Activated T-helper 17 cell treated with anti-CD3 and anti-CD28 coated beads, Interleukin-2, amount 50 U/mL, for 72 hours (primary cell): Measurements from ENCODE around the gene HIRA. TPM values are rescaled to one million over a fixed set of nuclear protein-coding genes. Genes with fewer than 3 reads are reported as not detected.

Experiments used
- ATAC-seq: fragments of 150-1000 bp; cut with Tn5 transposase; replicated peaks from 2 replicates; pipeline ENCODE4 v1.10.0; 2021; ENCODE audit warnings: mild to moderate bottlenecking, moderate library complexity
- H3K27ac Mint-ChIP-seq: one replicate; pipeline ENCODE4 v1.8.0; 2022; ENCODE audit warnings: mixed read lengths
- H3K27me3 Mint-ChIP-seq: one replicate; pipeline ENCODE4 v1.8.0; 2022; ENCODE audit warnings: mixed read lengths
- H3K36me3 Mint-ChIP-seq: one replicate; pipeline ENCODE4 v1.8.0; 2022; ENCODE audit warnings: low read depth, mild to moderate bottlenecking, mixed read lengths
- H3K4me1 Mint-ChIP-seq: one replicate; pipeline ENCODE4 v1.8.0; 2022; ENCODE audit warnings: mixed read lengths
- H3K4me3 Mint-ChIP-seq: one replicate; pipeline ENCODE4 v1.8.0; 2022; ENCODE audit warnings: mild to moderate bottlenecking, mixed read lengths
- H3K9me3 Mint-ChIP-seq: one replicate; pipeline ENCODE4 v1.8.0; 2022; ENCODE audit warnings: mixed read lengths
- total RNA-seq, 2 donors: library from RNA; stranded (reverse); gene quantifications; one replicate each; pipeline ENCODE4 v1.2.3, GENCODE V29; 2022

HIRA gene
- total RNA-seq, 2 donors from 2014 or later = 21.4 to 45.6 TPM

DNA sequence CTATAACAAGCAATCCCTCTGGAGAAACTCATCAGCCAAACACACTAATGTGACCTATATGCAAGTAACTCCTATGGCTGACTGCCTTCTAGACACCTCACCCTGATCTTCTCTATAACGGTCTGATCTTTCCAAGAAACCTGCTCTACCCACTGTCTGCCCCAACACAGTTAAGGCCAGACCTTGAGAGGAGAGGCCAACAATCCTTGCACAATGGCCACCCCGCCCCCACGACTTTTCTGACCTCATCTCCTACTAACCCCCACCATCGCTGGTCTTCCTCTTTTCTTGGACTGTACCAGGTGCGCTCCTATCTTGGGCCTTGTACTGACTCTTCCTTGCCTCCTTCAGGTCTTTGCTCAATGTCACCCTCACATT lies 12.5 kb downstream of the HIRA start:
- ATAC-seq = peak; percentile 25

GRCh38 chr22:19412923-19413322 lies 18.6 kb downstream of the HIRA start:
- ATAC-seq = no peak
- Mint-ChIP-seq H3K27ac (peak overlapping the region; percentile 66), H3K4me1 (peaks cover 17% of the 10 kb centered on the region), H3K4me3 (no peak overlapping the region), H3K9me3 (no peaks in the 10 kb centered on the region), H3K27me3 (no peaks in the 10 kb centered on the region), H3K36me3 (peaks cover 49% of the 10 kb centered on the region)

More for the DNA sequence above, 12.5 kb downstream of the HIRA start:
- peaks cover 19% of the 10 kb centered on the region for H3K36me3 Mint-ChIP-seq
- no peaks in the 10 kb centered on the region for H3K27me3 Mint-ChIP-seq
- no peaks in the 10 kb centered on the region for H3K9me3 Mint-ChIP-seq
- H3K4me3 Mint-ChIP-seq = peak overlapping the region; percentile 69
- H3K4me1 Mint-ChIP-seq = peaks cover 47% of the 10 kb centered on the region
- peak overlapping the region; percentile 84 for H3K27ac Mint-ChIP-seq

DNA sequence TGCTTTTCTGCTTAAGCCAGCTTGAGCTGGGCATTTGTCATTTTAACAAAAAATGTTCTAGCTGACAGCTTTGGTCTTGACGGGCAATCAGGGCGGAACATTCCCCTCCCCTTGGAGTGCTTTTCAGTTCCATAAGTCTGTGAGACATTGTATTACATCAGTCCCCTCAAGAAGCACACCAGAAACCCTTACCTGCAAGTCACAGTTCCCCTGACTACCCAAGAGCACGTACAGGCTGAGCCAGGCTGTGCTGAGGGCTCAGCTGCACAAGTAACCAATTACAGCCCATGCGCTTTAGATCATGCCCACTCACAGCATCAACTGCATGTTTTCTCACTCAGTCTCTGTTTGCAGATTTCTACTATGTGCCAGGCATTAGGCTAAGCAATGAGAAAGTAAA lies 19.1 kb downstream of the HIRA start:
- no peak for ATAC-seq
- Mint-ChIP-seq H3K4me1 (peaks cover 17% of the 10 kb centered on the region), H3K36me3 (peaks cover 53% of the 10 kb centered on the region), H3K9me3 (no peaks in the 10 kb centered on the region), H3K27me3 (no peaks in the 10 kb centered on the region), H3K4me3 (no peak overlapping the region), H3K27ac (peak overlapping the region; percentile 66)

GRCh38 chr22:19411690-19412045 lies 19.9 kb downstream of the HIRA start:
- ATAC-seq = no peak
- peak overlapping the region; percentile 80 for H3K27ac Mint-ChIP-seq
- peaks cover 17% of the 10 kb centered on the region for H3K4me1 Mint-ChIP-seq
- no peaks in the 10 kb centered on the region for H3K27me3 Mint-ChIP-seq
- no peak overlapping the region for H3K4me3 Mint-ChIP-seq
- no peaks in the 10 kb centered on the region for H3K9me3 Mint-ChIP-seq
- peaks cover 55% of the 10 kb centered on the region for H3K36me3 Mint-ChIP-seq

DNA sequence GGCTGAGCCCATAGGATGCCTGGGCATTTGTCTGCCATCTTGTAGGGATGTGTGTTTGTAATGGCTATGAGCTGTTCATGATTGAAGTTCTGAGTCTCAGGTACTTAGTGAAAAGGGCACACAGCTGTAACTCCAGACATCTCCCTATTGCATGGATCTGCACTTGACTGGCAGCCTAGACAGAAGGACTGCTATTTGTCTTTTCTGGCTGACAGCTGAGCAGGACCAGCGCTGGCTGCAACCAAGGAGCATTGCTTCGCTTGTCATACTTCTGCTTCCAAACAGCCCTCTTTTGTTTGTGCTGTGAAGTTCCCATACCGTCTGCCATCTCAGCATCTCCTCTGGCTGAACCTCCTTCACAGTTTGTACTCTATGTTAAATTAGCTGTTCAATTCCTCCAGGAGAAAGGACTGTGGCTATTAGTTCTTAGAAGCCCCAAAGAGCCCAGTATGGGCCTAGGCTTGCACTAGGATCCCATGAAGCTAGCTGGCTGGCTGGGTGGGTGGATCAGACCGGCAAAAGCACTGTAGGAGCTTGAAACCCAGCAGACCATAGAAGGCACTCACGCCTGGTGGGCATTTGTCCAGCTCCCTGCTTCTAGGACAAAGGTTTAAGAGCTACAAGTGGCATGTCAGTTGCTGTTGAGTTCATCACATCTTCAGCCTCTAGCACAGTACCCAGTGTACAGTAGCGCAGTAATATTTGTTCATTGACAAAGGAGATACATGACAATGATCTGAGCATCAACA lies 20.4 kb downstream of the HIRA start:
- no peak for ATAC-seq
- peaks cover 57% of the 10 kb centered on the region for H3K36me3 Mint-ChIP-seq

GRCh38 chr22:19407649-19408606 lies 23.6 kb downstream of the HIRA start:
- peaks cover 6% of the 10 kb centered on the region for H3K4me1 Mint-ChIP-seq

More for the DNA sequence above, 20.4 kb downstream of the HIRA start:
- no peak overlapping the region for H3K4me3 Mint-ChIP-seq
- no peaks in the 10 kb centered on the region for H3K27me3 Mint-ChIP-seq
- peak overlapping the region; percentile 80 for H3K27ac Mint-ChIP-seq
- no peaks in the 10 kb centered on the region for H3K9me3 Mint-ChIP-seq
- peaks cover 17% of the 10 kb centered on the region for H3K4me1 Mint-ChIP-seq

DNA sequence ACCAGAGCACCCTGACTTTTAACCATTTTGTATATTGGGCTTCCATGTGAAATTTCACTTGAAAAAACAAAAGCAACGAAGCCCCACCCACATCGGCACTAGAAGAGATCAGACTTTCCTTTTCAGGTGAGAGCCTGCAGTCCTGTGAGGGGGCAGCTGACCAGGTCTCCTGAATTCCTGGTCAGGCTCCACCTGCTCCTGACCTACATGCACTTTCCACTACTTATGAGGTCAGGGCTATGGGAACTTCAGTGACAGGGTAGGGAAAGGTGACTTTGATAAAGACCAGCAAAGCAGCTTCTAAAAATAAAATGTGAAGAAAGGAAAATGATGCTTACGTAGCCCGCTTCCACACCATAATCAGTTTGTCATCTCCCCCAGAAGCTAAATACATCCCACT lies 24.7 kb downstream of the HIRA start:
- H3K27ac Mint-ChIP-seq = no peak overlapping the region

More at GRCh38 chr22:19407649-19408606, 23.6 kb downstream of the HIRA start:
- no peak overlapping the region for H3K27ac Mint-ChIP-seq
- no peaks in the 10 kb centered on the region for H3K27me3 Mint-ChIP-seq
- no peak overlapping the region for H3K4me3 Mint-ChIP-seq
- H3K36me3 Mint-ChIP-seq = peaks cover 83% of the 10 kb centered on the region
- ATAC-seq = no peak
- no peaks in the 10 kb centered on the region for H3K9me3 Mint-ChIP-seq

GRCh38 chr22:19406281-19406811 lies 25.2 kb downstream of the HIRA start:
- no peak overlapping the region for H3K27ac Mint-ChIP-seq
- H3K27me3 Mint-ChIP-seq = no peaks in the 10 kb centered on the region
- no peaks in the 10 kb centered on the region for H3K9me3 Mint-ChIP-seq
- H3K4me1 Mint-ChIP-seq = no peaks in the 10 kb centered on the region
- ATAC-seq = no peak
- no peak overlapping the region for H3K4me3 Mint-ChIP-seq
- peaks cover 99% of the 10 kb centered on the region for H3K36me3 Mint-ChIP-seq

More for the DNA sequence above, 24.7 kb downstream of the HIRA start:
- no peaks in the 10 kb centered on the region for H3K27me3 Mint-ChIP-seq
- ATAC-seq = no peak
- peaks cover 94% of the 10 kb centered on the region for H3K36me3 Mint-ChIP-seq
- no peaks in the 10 kb centered on the region for H3K4me1 Mint-ChIP-seq
- H3K9me3 Mint-ChIP-seq = no peaks in the 10 kb centered on the region
- no peak overlapping the region for H3K4me3 Mint-ChIP-seq

DNA sequence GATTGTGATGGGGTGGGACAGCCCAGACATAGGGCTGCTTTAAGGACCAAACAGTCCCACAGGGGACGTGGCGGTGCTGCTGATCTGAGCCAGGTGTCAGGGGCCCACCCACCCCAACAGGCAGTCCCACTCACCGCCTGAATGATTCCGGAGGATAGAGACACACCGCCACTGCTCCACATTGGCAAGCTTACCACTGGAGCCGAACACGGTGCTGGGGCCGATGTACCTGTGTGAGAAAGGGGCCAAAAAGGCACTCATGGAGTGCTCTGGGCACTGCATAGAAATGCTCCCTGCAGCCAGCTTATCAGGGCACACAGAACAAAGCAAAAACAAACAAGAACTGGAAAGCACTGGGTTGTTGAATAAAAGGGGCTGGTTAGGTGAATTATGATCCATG lies 25.9 kb downstream of the HIRA start:
- Mint-ChIP-seq H3K27ac (no peak overlapping the region), H3K36me3 (peaks cover 99% of the 10 kb centered on the region), H3K4me1 (no peaks in the 10 kb centered on the region), H3K4me3 (no peak overlapping the region), H3K9me3 (no peaks in the 10 kb centered on the region), H3K27me3 (no peaks in the 10 kb centered on the region)
- no peak for ATAC-seq

DNA sequence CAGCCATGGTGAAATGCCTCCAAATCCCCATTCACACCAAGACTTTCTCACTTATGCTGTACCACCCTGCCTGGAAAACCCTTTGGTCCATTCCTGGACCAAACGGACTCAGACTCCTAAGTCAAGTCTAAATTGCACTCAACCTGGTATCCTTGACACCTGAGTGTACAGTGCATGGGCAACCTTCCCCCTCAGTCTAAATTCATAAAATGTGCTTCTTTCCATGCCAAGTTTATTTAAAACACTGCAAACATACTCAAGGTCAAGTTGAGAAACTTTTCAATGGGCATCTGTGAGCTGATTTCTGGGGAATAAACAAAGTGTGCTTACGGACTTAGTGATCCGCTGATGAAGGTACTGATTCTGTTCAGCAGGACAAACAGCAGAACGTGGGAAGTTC lies 26.4 kb downstream of the HIRA start:
- H3K27me3 Mint-ChIP-seq = no peaks in the 10 kb centered on the region
- no peak for ATAC-seq
- peaks cover 99% of the 10 kb centered on the region for H3K36me3 Mint-ChIP-seq
- H3K9me3 Mint-ChIP-seq = no peaks in the 10 kb centered on the region
- H3K27ac Mint-ChIP-seq = peak overlapping the region; percentile 10
- no peaks in the 10 kb centered on the region for H3K4me1 Mint-ChIP-seq
- H3K4me3 Mint-ChIP-seq = no peak overlapping the region

GRCh38 chr22:19404676-19405075 lies 26.9 kb downstream of the HIRA start:
- no peaks in the 10 kb centered on the region for H3K4me1 Mint-ChIP-seq
- H3K27ac Mint-ChIP-seq = peak overlapping the region; percentile 10
- ATAC-seq = no peak
- H3K9me3 Mint-ChIP-seq = no peaks in the 10 kb centered on the region
- no peak overlapping the region for H3K4me3 Mint-ChIP-seq
- H3K36me3 Mint-ChIP-seq = peaks cover 96% of the 10 kb centered on the region
- no peaks in the 10 kb centered on the region for H3K27me3 Mint-ChIP-seq

DNA sequence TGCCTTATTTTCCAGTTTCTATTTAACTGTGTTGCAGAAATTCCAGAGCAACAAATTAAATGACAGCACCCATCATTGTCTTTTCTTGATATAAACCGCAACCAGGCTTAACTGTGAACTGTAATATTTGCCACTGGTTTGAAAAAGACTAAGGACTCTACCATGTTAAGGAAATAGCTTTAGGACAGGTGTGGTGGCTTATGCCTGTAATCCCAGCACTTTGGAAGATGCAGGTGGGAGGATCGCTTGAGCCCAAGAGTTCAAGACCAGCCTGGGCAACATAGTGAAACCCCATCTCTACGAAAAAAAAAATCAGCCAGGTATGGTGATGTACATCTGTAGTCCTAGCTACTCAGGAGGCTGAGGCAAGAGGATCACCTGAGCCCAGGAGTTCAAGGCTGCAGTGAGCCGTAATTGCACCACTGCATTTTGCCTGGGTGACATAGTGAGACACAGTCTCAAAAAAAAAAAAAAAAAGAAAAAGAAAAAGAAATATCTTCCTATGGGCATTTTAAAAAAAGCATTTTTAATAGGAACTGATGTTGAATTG lies 28.8 kb downstream of the HIRA start:
- no peaks in the 10 kb centered on the region for H3K9me3 Mint-ChIP-seq
- H3K27me3 Mint-ChIP-seq = no peaks in the 10 kb centered on the region
- H3K27ac Mint-ChIP-seq = no peak overlapping the region
- H3K4me3 Mint-ChIP-seq = no peak overlapping the region
- ATAC-seq = no peak
- peaks cover 95% of the 10 kb centered on the region for H3K36me3 Mint-ChIP-seq
- no peaks in the 10 kb centered on the region for H3K4me1 Mint-ChIP-seq

DNA sequence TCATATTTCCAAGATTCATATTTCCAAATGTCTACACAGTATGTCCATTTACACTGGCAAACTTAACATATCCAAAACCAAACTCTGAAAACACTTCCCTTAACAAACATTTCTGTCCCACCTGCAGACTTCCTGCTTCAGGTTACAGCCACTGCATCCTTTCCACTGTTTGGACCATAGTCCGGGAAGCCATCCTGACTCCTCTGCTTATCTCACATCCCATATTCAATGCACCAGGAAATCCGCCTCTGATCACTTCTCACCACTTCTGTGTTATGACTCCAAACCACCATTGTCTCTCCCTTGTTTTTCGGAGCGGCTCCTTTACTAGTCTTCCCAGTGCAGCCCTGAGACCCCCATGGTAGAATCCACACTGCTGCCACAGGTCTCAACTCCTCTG lies 30.1 kb downstream of the HIRA start:
- no peaks in the 10 kb centered on the region for H3K9me3 Mint-ChIP-seq
- H3K27ac Mint-ChIP-seq = peak overlapping the region; percentile 66
- no peaks in the 10 kb centered on the region for H3K27me3 Mint-ChIP-seq
- H3K36me3 Mint-ChIP-seq = peaks cover 95% of the 10 kb centered on the region
- ATAC-seq = no peak
- H3K4me3 Mint-ChIP-seq = no peak overlapping the region
- no peaks in the 10 kb centered on the region for H3K4me1 Mint-ChIP-seq

GRCh38 chr22:19400881-19401280 lies 30.7 kb downstream of the HIRA start:
- peak overlapping the region; percentile 5 for H3K27ac Mint-ChIP-seq
- H3K4me1 Mint-ChIP-seq = no peaks in the 10 kb centered on the region
- H3K4me3 Mint-ChIP-seq = no peak overlapping the region
- H3K36me3 Mint-ChIP-seq = peaks cover 95% of the 10 kb centered on the region
- no peaks in the 10 kb centered on the region for H3K9me3 Mint-ChIP-seq
- H3K27me3 Mint-ChIP-seq = no peaks in the 10 kb centered on the region
- no peak for ATAC-seq
